Lung (tissue), 12 donors: ENCODE measurements around the gene GTPBP3. TPM values are rescaled to one million over a fixed set of nuclear protein-coding genes. Genes with fewer than 3 reads are reported as not detected.

ENCODE experiments used
- ATAC-seq: fragments of 200-7000 bp; cut with Tn5 transposase; one replicate; pipeline ENCODE4 v1.9.1; 2020; ENCODE audit warnings: moderate number of reproducible peaks; ENCODE audit not compliant: insufficient read depth, low FRiP score
- DNase-seq, 3 donors: peaks; one replicate each; pipeline ENCODE4 v3.0.0-alpha.2; 2013 to 2017
- H3K27ac ChIP-seq, 2 donors: one replicate each; pipeline ENCODE4 v1.5.1; 2013; ENCODE audit warnings: mild to moderate bottlenecking in 2 of 2, moderate library complexity in 2 of 2, control low read depth in 1 of 2, inconsistent platforms in 1 of 2, low read depth in 1 of 2, low read length in 1 of 2
- H3K27me3 ChIP-seq, 3 donors: one replicate each; pipeline ENCODE4 v1.5.1; 2013; ENCODE audit warnings: low read length in 2 of 3; ENCODE audit not compliant: control insufficient read depth in 3 of 3, insufficient read depth in 3 of 3
- H3K36me3 ChIP-seq, 4 donors: one replicate each; pipeline ENCODE4 v1.5.1; 2013; ENCODE audit warnings: low read length in 4 of 4, mild to moderate bottlenecking in 1 of 4, moderate library complexity in 1 of 4; ENCODE audit not compliant: control insufficient read depth in 4 of 4, insufficient read depth in 4 of 4
- H3K4me1 ChIP-seq, 5 donors: one replicate each; pipeline ENCODE4 v1.5.1; 2013; ENCODE audit warnings: low read length in 5 of 5, mild to moderate bottlenecking in 2 of 5, moderate library complexity in 1 of 5; ENCODE audit not compliant: control insufficient read depth in 5 of 5, insufficient read depth in 5 of 5
- H3K4me3 ChIP-seq: one replicate; pipeline ENCODE4 v1.5.1; 2013; ENCODE audit warnings: mild to moderate bottlenecking, control low read depth, moderate library complexity
- H3K9ac ChIP-seq, 2 donors: one replicate each; pipeline ENCODE4 v1.5.1; 2013; ENCODE audit warnings: low read length in 2 of 2, control low read depth in 1 of 2; ENCODE audit not compliant: insufficient read depth in 1 of 2
- H3K9me3 ChIP-seq, 4 donors: one replicate each; pipeline ENCODE4 v1.5.1; 2013; ENCODE audit warnings: low read length in 3 of 4, mild to moderate bottlenecking in 1 of 4, moderate library complexity in 1 of 4; ENCODE audit not compliant: control insufficient read depth in 4 of 4, insufficient read depth in 3 of 4
- WGBS, 2 donors: extraction: QIAGEN DNeasy Blood & Tissue Kit; methylation state at CpG; one replicate each; pipeline ENCODE4 v1.1.7; 2013; 5-methylcytosine and 5-hydroxymethylcytosine counted together
- polyA plus RNA-seq, 2 donors: library from polyadenylated mRNA; stranded (reverse); fragments of 200-250 nt; gene quantifications; one replicate each; pipeline ENCODE4 v1.2.1, GENCODE V29; 2013
- total RNA-seq, 2 donors: library from RNA; depleted of rRNA in 1 of 2; stranded (reverse); fragments of >200 nt in 1 of 2; gene quantifications; one replicate each; pipeline ENCODE4 v1.2.1, GENCODE V29; 2014 to 2021
- TF ChIP-seq, protein P1 (sequence below): IDR thresholded peaks from 2 replicates; pipeline ENCODE4 v1.5.1; 2012; ENCODE audit warnings: mild to moderate bottlenecking; ENCODE audit errors: control extremely low read depth, extremely low read depth
- donor health status: control.
- donor health status: control.
- donor health status: Bipolar disorder and iron deficiency.
- donor health status: healthy.
- donor health status: DM: yes; HTN: yes; CAD: no.

Gene GTPBP3
- total and polyA plus RNA-seq, 4 donors: 13.3 to 24.1 (median 18.2) TPM

GRCh38 chr19:17365361-17365760 lies 28.0 kb downstream of the GTPBP3 start:
- H3K36me3 ChIP-seq: no peaks in the 10 kb centered on the region
- TF ChIP-seq, protein P1, sequence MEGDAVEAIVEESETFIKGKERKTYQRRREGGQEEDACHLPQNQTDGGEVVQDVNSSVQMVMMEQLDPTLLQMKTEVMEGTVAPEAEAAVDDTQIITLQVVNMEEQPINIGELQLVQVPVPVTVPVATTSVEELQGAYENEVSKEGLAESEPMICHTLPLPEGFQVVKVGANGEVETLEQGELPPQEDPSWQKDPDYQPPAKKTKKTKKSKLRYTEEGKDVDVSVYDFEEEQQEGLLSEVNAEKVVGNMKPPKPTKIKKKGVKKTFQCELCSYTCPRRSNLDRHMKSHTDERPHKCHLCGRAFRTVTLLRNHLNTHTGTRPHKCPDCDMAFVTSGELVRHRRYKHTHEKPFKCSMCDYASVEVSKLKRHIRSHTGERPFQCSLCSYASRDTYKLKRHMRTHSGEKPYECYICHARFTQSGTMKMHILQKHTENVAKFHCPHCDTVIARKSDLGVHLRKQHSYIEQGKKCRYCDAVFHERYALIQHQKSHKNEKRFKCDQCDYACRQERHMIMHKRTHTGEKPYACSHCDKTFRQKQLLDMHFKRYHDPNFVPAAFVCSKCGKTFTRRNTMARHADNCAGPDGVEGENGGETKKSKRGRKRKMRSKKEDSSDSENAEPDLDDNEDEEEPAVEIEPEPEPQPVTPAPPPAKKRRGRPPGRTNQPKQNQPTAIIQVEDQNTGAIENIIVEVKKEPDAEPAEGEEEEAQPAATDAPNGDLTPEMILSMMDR: no peak
- H3K9me3 ChIP-seq: peaks cover 0 to 2% (median 0%) of the 10 kb centered on the region in 4 donors
- ATAC-seq (no peak), DNase-seq (no peak)
- no peak overlapping the region for H3K4me3 ChIP-seq
- H3K27me3 ChIP-seq: no peaks in the 10 kb centered on the region
- H3K27ac ChIP-seq: no peak overlapping the region
- no peak overlapping the region for H3K9ac ChIP-seq
- no peaks in the 10 kb centered on the region for H3K4me1 ChIP-seq
- WGBS, 2 donors: 96 to 99% methylated on average over 22 of the region's 22 CpGs

- 18 to 41% methylated on average over 8 of the region's 8 CpGs for WGBS, 2 donors
- Histone ChIP-seq H3K9ac (no peak overlapping the region), H3K4me1 (no peaks in the 10 kb centered on the region), H3K27ac (no peak overlapping the region), H3K36me3 (no peaks in the 10 kb centered on the region), H3K27me3 (no peaks in the 10 kb centered on the region), H3K9me3 (peaks cover 0 to under 1% (median 0%) of the 10 kb centered on the region in 4 donors), H3K4me3 (no peak overlapping the region)
- TF ChIP-seq, protein P1: no peak
- DNase-seq (peak; percentile 21 to 80 (median 71)), ATAC-seq (no peak)
Measured at GRCh38 chr19:17370026-17370587, 32.8 kb downstream of the GTPBP3 start.

DNA sequence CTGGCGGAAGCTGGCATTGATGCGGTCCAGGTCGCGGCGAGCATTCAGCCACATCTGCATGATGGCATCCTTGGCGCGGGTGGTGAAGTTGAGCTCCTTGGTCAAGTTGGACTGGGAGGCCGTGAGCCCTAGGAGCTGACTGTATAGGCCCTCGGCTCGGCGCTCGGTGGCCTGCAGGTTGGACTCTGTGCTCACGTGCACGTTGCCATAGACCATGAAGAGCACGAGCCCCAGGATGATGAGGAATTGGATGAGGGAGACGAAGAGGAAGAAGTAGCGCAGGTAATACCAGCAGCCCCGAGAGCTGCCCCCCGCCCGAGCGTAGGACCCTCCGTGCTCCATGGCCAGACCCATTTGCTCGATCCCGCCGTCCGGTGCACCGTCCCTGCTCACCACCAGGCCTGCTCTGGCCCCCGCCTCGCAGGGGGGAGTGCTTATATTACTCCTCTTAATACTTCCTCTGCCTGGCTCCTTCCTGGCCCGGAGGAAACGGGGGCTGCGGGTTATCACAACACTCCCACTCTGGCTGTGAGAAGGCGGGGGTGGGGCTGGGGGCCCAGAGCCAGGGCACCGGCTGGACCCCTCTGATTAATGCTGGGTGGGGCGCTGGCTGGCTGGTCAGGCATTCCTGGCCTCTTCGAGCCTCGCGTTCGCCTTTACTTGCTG lies 39.7 kb downstream of the GTPBP3 start, which contains the start of gene PLVAP:
TSS of gene PLVAP (minus strand) at position 408 of the 666 bp plus-strand sequence. CDS start at position 354, 54 bp downstream.
- no peak for ATAC-seq
- Histone ChIP-seq H3K9ac (no peak within 1 kb of the TSS), H3K4me3 (no peak within 1 kb of the TSS), H3K36me3 (no peaks in the 10 kb centered on the region), H3K27ac (peak within 1 kb of the TSS in 1 of 2 donors; percentile 40), H3K4me1 (peaks cover 0 to 11% (median 4%) of the 10 kb centered on the region in 5 donors), H3K27me3 (no peaks in the 10 kb centered on the region), H3K9me3 (peaks cover 0 to 1% (median 0%) of the 10 kb centered on the region in 4 donors)
- 36 to 45% methylated on average over 39 of the region's 39 CpGs for WGBS, 2 donors
- DNase-seq: peak in 2 of 3 donors; percentile 17 to 46
- TF ChIP-seq, protein P1: no peak
